GM13976 (cell line): ENCODE measurements around the gene MICAL3.
A peak's percentile ranks its signal among the peaks of the same experiment; 100 is the strongest.

Experiments used
- DNase-seq: peaks from one replicate; pipeline ENCODE4 v3.0.0; 2012; ENCODE audit warnings: low spot score
- in situ Hi-C: fragments of 300-500 bp; cut with MboI; formaldehyde crosslinking; loops from one replicate; pipeline ENCODE4 v1.12.0; 2022; ENCODE audit warnings: low sequenced_read_pairs, mixed read lengths, inconsistent platforms; ENCODE audit not compliant: unreplicated experiment
- TF ChIP-seq, protein P1 (sequence below): IDR thresholded peaks from 2 replicates; pipeline ENCODE4 v1.5.1; 2012; ENCODE audit warnings: borderline replicate concordance, mild to moderate bottlenecking; ENCODE audit not compliant: insufficient read depth; ENCODE audit errors: extremely low read depth, missing control alignments, control extremely low read depth

The MICAL3 gene

DNA sequence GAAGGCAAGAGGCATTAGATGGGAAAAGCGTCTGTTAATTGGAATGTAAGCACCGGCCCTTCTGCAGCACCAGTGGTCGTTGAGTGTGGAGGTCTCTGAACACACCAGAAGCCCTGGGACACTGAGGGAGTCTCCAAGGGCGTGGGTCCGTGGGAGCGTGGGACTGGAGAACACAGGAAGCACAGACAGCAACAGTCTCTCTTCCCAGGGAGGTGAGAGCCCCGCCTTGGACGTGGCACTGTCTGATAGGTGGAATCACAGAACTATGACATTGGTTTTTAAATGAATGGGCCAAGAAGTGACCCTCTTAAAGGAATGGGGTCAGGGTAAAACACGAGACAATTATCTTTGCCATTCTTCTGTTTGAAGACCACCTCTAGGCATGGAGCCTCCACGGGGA lies 221.9 kb downstream of the MICAL3 start:
- in situ Hi-C loops = no loop called here
- TF ChIP-seq, protein P1, sequence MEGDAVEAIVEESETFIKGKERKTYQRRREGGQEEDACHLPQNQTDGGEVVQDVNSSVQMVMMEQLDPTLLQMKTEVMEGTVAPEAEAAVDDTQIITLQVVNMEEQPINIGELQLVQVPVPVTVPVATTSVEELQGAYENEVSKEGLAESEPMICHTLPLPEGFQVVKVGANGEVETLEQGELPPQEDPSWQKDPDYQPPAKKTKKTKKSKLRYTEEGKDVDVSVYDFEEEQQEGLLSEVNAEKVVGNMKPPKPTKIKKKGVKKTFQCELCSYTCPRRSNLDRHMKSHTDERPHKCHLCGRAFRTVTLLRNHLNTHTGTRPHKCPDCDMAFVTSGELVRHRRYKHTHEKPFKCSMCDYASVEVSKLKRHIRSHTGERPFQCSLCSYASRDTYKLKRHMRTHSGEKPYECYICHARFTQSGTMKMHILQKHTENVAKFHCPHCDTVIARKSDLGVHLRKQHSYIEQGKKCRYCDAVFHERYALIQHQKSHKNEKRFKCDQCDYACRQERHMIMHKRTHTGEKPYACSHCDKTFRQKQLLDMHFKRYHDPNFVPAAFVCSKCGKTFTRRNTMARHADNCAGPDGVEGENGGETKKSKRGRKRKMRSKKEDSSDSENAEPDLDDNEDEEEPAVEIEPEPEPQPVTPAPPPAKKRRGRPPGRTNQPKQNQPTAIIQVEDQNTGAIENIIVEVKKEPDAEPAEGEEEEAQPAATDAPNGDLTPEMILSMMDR = no peak
- no peak for DNase-seq

- TF ChIP-seq, protein P1 = no peak
- in situ Hi-C loops = no loop called here
- DNase-seq = peak; percentile 82
Measured at GRCh38 chr22:17797721-17798559, 226.4 kb downstream of the MICAL3 start.

GRCh38 chr22:17796695-17797094 lies 227.7 kb downstream of the MICAL3 start:
- in situ Hi-C loops = no loop called here
- DNase-seq = no peak
- TF ChIP-seq, protein P1 = no peak

GRCh38 chr22:17795661-17796548 lies 228.5 kb downstream of the MICAL3 start:
- TF ChIP-seq, protein P1 = peak; percentile 13
- peak; percentile 82 for DNase-seq
- in situ Hi-C loops = no loop called here

GRCh38 chr22:17794726-17795542 lies 229.4 kb downstream of the MICAL3 start:
- DNase-seq = no peak
- in situ Hi-C loops = no loop called here
- TF ChIP-seq, protein P1 = no peak
